ENCODE data around the gene TTN. TPM values are rescaled to one million over a fixed set of nuclear protein-coding genes. Genes with fewer than 3 reads are reported as not detected.

The TTN gene
- total RNA-seq: 1.9 and 3.2 TPM in 2 replicates

GRCh38 chr2:178807227-178808008 lies at the start of gene TTN:
Gene TTN (minus strand): TSS chr2:178807423. CDS start chr2:178804642, 2,781 bp downstream.

DNA sequence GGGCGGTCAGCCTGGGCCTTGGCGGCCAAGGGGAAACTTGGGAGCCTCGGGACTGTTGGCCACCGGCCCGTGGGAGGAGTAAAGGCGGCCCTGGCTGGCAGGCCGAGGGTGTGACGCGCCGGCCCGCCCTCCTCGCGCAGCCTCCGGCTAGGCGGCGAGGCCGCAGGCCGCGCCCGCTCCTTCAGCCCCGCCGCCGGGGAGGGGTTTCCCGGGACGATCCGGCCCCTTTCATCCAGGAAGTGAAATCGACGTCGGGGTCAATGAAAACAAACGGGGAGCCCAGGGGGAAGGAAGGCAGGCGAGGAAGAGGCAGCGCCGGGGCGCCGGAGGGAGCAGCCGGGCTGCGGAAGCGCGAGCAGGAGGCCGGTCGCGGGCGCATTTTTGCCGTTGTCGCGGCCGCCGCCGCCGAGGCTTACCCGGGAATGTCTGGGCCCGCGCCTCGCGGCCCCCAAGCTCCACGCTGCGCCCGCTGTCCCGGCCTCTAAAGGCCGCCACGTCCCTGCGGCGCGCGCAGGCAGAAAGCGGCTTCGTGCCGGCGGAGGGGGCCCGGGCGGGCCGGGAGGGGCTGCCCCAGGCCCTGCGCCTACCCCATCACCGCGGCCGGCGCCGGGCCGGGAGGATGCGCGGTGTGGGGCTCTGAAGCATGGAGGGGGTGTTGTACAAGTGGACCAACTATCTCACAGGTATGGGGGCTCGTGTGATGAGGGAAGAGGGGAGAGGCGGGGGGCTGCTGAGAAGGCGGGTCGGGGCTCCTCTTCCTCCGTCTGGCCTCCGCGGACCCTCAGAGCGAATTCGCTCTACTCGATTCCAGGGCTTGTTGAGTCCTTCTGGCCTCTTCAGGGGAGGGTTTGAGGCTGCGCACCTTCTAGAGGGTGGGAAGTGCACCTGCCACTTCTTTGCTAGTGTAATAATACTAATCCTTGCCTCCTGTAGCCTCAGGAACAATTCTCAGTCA lies 326.7 kb downstream of the TTN start, which contains the start of gene PLEKHA3:
PLEKHA3 (plus strand) TSS at position 231 of the 955 bp plus-strand sequence; CDS start at position 644, 413 bp downstream.

DNA sequence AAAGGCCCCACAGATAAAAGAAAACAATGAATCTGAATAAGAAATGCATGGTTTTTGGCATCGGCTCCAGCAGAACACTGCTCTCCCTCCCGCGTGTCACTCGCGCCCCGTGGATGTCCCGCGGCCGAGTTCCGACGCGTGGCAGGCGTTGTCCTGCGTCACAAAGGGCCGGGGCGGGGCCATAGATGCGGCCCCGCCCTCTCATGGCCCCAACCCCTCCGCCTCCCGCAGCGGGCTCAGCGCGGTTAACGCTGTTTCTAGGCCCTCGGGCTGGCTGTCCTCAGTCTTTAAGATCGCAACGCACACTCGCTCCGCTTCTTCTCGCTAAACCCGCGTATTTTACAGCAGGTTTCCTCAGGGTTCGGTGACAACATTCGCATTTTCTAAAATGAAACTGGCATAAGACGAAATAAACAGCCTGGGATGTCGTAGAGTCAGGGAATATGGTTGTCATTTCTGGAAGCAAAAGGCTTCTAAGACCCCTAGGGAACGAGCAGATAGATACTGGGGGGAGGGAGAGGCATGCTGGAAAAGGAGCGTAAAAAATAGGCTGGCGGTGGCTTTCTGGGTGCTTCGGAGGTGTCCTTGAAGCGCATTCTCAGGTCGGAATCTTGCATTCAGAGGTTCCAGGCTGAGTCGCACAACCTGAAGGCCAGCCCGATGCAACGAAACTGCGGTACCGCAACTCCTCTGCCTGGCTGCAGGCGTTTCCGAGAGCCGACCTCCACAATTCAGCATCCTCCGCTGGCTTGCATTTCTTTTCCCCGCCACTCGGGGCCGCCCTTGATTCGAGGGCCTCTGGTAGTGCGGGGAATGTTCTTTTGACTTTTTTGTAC lies 328.6 kb downstream of the TTN start, which contains the start of gene FKBP7:
FKBP7 (minus strand) TSS at position 162 of the 836 bp plus-strand sequence; CDS start at position 61, 101 bp downstream.

Other genes starting within 250 kb of the TTN start
- gene CCDC141, start 242.7 kb upstream of the TTN start, total RNA-seq: 0.13 TPM in 1 of 2 replicates, not detected in the other

All from thoracic aorta endothelial cell (primary cell).